PC-9 (cell line): ENCODE data around the gene MYBPC3.

Experiments
- EZH2 ChIP-seq: fragments of 200-600 bp; sonication (generic); IDR thresholded peaks from 2 replicates; pipeline ENCODE4 v1.8.0; 2017; ENCODE audit warnings: antibody characterized with exemption, low read depth
- TF ChIP-seq, protein P1 (sequence below): fragments of 200-600 bp; sonication (generic); conservative IDR thresholded peaks from 2 replicates; pipeline ENCODE4 v1.6.1; 2017; ENCODE audit warnings: mixed run types, antibody characterized with exemption, mild to moderate bottlenecking, moderate library complexity

DNA sequence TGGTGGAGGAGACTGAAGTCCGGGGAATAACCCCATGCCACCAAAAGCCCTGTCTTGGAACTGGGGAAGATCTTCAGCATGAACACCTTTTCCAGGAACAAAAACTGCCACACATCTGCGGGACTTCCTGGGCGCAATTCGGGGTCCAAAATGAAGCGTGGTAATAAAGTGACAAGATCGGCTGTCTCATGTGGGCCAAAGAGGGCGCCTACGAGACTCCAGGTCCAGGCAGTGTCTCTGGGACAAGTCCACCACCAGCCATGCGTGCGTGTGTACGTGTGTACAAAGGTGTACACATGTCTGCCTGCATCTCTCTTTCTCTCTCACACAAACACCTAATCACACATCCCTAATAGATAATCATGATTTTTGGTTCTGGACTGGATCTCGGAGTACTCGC, 8.9 kb upstream of the MYBPC3 start:
- no peak for TF ChIP-seq EZH2
- TF ChIP-seq, protein P1, sequence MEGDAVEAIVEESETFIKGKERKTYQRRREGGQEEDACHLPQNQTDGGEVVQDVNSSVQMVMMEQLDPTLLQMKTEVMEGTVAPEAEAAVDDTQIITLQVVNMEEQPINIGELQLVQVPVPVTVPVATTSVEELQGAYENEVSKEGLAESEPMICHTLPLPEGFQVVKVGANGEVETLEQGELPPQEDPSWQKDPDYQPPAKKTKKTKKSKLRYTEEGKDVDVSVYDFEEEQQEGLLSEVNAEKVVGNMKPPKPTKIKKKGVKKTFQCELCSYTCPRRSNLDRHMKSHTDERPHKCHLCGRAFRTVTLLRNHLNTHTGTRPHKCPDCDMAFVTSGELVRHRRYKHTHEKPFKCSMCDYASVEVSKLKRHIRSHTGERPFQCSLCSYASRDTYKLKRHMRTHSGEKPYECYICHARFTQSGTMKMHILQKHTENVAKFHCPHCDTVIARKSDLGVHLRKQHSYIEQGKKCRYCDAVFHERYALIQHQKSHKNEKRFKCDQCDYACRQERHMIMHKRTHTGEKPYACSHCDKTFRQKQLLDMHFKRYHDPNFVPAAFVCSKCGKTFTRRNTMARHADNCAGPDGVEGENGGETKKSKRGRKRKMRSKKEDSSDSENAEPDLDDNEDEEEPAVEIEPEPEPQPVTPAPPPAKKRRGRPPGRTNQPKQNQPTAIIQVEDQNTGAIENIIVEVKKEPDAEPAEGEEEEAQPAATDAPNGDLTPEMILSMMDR = no peak
